GM12878 (cell line): ENCODE results near the gene SMIM7. TPM values are rescaled to one million over a fixed set of nuclear protein-coding genes. Genes with fewer than 3 reads are reported as not detected.

Experiments used
- ATAC-seq: fragments of 200-7000 bp; cut with Tn5 transposase; 3 replicates; pipeline ENCODE4 v1.9.1; 2020; ENCODE audit warnings: mild to moderate bottlenecking, moderate library complexity
- BruUV-seq: library from RNA; stranded (reverse); fragments of 400-500 nt; replicated peaks from 2 replicates; lab custom pipeline; 2021; lab: Mats Ljungman, UMichigan
- CTCF ChIA-PET: fragments of 300-600 bp; sonication (Branson Sonifier 250); formaldehyde crosslinking; extraction: SDS; loops from one replicate; lab custom pipeline; 2021; ENCODE audit warnings: inconsistent platforms; lab: Yijun Ruan, JAX
- POLR2A ChIA-PET: fragments of 350-600 bp; formaldehyde crosslinking; extraction: SDS; loops from one replicate; lab custom pipeline; 2021; ENCODE audit warnings: inconsistent platforms; lab: Charles Lee
- RAD21 ChIA-PET: fragments of 300-600 bp; sonication (Branson Sonifier 250); formaldehyde crosslinking; loops from one replicate; lab custom pipeline; 2023; ENCODE audit warnings: antibody characterized with exemption; ENCODE audit not compliant: unreplicated experiment; lab: Charles Lee
- SMC1A ChIA-PET: fragments of 300-600 bp; sonication (Branson Sonifier 250); formaldehyde crosslinking; loops from one replicate; lab custom pipeline; 2023; ENCODE audit not compliant: unreplicated experiment, uncharacterized antibody; lab: Charles Lee
- DNase-seq: peaks from one replicate; pipeline ENCODE4 v3.0.0-alpha.2; 2011; ENCODE audit warnings: low read depth, low spot score
- FAIRE-seq: peaks from 3 replicates; lab custom pipeline; 2011; peaks lifted over from hg19 to GRCh38; lab: Jason Lieb, UNC
- H2AFZ ChIP-seq: 2 replicates; pipeline ENCODE4 v1.6.0; 2011; ENCODE audit warnings: low read depth, low read length, control low read depth; ENCODE audit not compliant: control insufficient read depth
- H3K27ac ChIP-seq: 2 replicates; pipeline ENCODE4 v1.5.1; 2011; ENCODE audit warnings: control low read depth; ENCODE audit not compliant: control insufficient read depth, insufficient read depth
- H3K27me3 ChIP-seq, 2 experiments: replicated peaks in 1 of 2; 2 replicates each; pipeline versions ENCODE4 v1.6.0 to v1.6.1; 2011; ENCODE audit warnings: low read length in 1 of 2; ENCODE audit not compliant: control insufficient read depth in 2 of 2, insufficient read depth in 2 of 2
- H3K36me3 ChIP-seq, 2 experiments: 2 replicates each; pipeline ENCODE4 v1.5.1; 2011; ENCODE audit warnings: low read length in 1 of 2; ENCODE audit not compliant: control insufficient read depth in 2 of 2, insufficient read depth in 2 of 2
- H3K4me1 ChIP-seq: 2 replicates; pipeline ENCODE4 v1.6.1; 2011; ENCODE audit warnings: mild to moderate bottlenecking, low read length, moderate library complexity, mixed read lengths; ENCODE audit not compliant: control insufficient read depth, insufficient read depth
- H3K4me2 ChIP-seq: 2 replicates; pipeline ENCODE4 v1.6.0; 2011; ENCODE audit warnings: control low read depth; ENCODE audit not compliant: control insufficient read depth, insufficient read depth
- H3K4me3 ChIP-seq: fragments of 200-600 bp; sonication (generic); 2 replicates; pipeline ENCODE4 v1.5.1; 2016
- H3K79me2 ChIP-seq: 2 replicates; pipeline ENCODE4 v1.6.0; 2011; ENCODE audit warnings: low read length; ENCODE audit not compliant: control insufficient read depth, insufficient read depth
- H3K9ac ChIP-seq: 2 replicates; pipeline ENCODE4 v1.8.0; 2011; ENCODE audit warnings: low read length, control low read depth, mixed read lengths; ENCODE audit not compliant: control insufficient read depth, insufficient read depth
- H3K9me3 ChIP-seq: replicated peaks from 3 replicates; pipeline ENCODE4 v1.5.1; 2011; ENCODE audit warnings: mild to moderate bottlenecking, low read length; ENCODE audit not compliant: control insufficient read depth, insufficient read depth
- H4K20me1 ChIP-seq: 2 replicates; pipeline ENCODE4 v1.6.0; 2011; ENCODE audit not compliant: control insufficient read depth, insufficient read depth
- CUX1 ChIP-seq: IDR thresholded peaks from 2 replicates; pipeline ENCODE4 v1.6.1; 2012; ENCODE audit warnings: improper control_type of control experiment, low read depth, low read length; ENCODE audit not compliant: insufficient replicate concordance
- KLF5 ChIP-seq: fragments of 450-650 bp; IDR thresholded peaks from 2 replicates; pipeline ENCODE4 v1.6.1; 2014; ENCODE audit warnings: mild to moderate bottlenecking; ENCODE audit not compliant: partially characterized antibody
- MTA3 ChIP-seq: IDR thresholded peaks from 2 replicates; pipeline ENCODE4 v1.6.1; 2012; ENCODE audit warnings: low read length, inconsistent platforms, borderline replicate concordance
- NFYA ChIP-seq: IDR thresholded peaks from 2 replicates; pipeline ENCODE4 v1.6.1; 2011; ENCODE audit warnings: low read depth, mild to moderate bottlenecking, low read length, improper control_type of control experiment, borderline replicate concordance
- SUZ12 ChIP-seq: fragments of 200-600 bp; sonication (generic); IDR thresholded peaks from one replicate; pipeline ENCODE4 v1.6.1; 2018; ENCODE audit warnings: antibody characterized with exemption, mild to moderate bottlenecking; ENCODE audit not compliant: unreplicated experiment
- WGBS: methylation state at CpG from one replicate; pipeline ENCODE4 v1.1.6; 2016; ENCODE audit warnings: low lambda C conversion rate; ENCODE audit not compliant: insufficient replicate concordance, insufficient coverage; ENCODE audit errors: missing lambda C conversion rate; 5-methylcytosine and 5-hydroxymethylcytosine counted together
- in situ Hi-C: fragments of 300-500 bp; cut with MboI; formaldehyde crosslinking; loops from 9 replicates; pipeline ENCODE4 v1.14.3; 2018; ENCODE audit warnings: mixed read lengths
- intact Hi-C: fragments of 100-400 bp; cut with micrococcal nuclease; formaldehyde crosslinking; loops from one replicate; pipeline ENCODE4 v1.14.2; 2022; ENCODE audit not compliant: unreplicated experiment
- polyA plus RNA-seq, 11 experiments: library from polyadenylated mRNA; depleted of rRNA in 4 of 11; unstranded in 6 of 11; stranded (reverse) in 5 of 11; fragments of >200 nt; fragmentation: Nextera tagmentation in 4 of 11; fragmentation: Illumina TruSeq in 1 of 11; extraction: Ambion mirVana in 4 of 11; extraction: Trizol in 1 of 11; gene quantifications; 1 replicate in 1 of 11; 2 replicates in 10 of 11; pipeline versions ENCODE4 v1.2.1 to v1.2.3, GENCODE V29; 2011 to 2016; ENCODE audit warnings: inconsistent platforms in 2 of 11, missing spikeins in 2 of 11, low read depth in 1 of 11
- total RNA-seq, 4 experiments: library from RNA; depleted of rRNA in 3 of 4; stranded (reverse); fragments of >200 nt in 3 of 4; fragmentation: Illumina TruSeq in 1 of 4; extraction: Trizol in 1 of 4; gene quantifications; 2 replicates each; pipeline versions ENCODE4 v1.2.1 to v1.2.3, GENCODE V29; 2013 to 2021
- TF ChIP-seq, protein P1 (sequence below): fragments of 450-650 bp; conservative IDR thresholded peaks from 2 replicates; pipeline ENCODE4 v1.6.1; 2017; ENCODE audit warnings: mild to moderate bottlenecking, moderate library complexity

Gene SMIM7
- total and polyA plus RNA-seq, 10 of the 15 experiments (the other 5 are each of a cell fraction or from before 2014, with no cell fraction given) = 45.7 to 170 (median 70.8) TPM

DNA sequence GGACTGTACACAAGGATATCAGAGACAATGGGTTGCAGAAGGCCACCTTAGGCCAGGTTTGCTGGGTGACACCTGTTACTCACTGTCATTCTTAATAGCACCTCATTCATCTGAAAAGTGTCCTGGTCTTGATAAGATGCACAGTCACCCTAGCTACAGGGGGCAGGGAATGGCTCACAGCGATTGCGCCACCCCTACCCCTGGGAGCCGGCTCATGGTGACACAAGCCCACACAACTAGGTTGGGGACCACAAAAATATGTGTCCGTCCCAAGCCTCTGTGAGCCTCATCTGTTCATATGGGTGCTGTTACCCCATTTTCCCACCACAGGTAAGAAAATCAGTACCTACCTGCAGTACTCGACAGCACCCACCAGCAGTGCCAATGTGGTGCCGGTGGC lies 55.3 kb downstream of the SMIM7 start:
- peaks cover 32% of the 10 kb centered on the region for H3K4me1 ChIP-seq
- in situ Hi-C loops (no loop called here), intact Hi-C loops (no loop called here)
- no peak overlapping the region for H3K27ac ChIP-seq
- TF ChIP-seq MTA3 = no peak
- H3K4me2 ChIP-seq = no peak overlapping the region
- no peak overlapping the region for H3K9ac ChIP-seq
- FAIRE-seq (no peak), DNase-seq (no peak), ATAC-seq (no peak)
- no TSS peak for BruUV-seq
- CTCF ChIA-PET = interaction anchor here (1.2 to 1.9 kb wide), 4 partner anchors 9 to 33 kb away, joined by 3 to 7 read pairs (median 4); no protein-coding TSS in a partner anchor
- 75% methylated on average over 6 of the region's 6 CpGs for whole genome bisulfite sequencing
- H2AFZ ChIP-seq = no peak overlapping the region
- H3K36me3 ChIP-seq = peaks cover 0 to 21% of the 10 kb centered on the region in 2 experiments; a peak in 3 of 4 replicates
- RAD21 ChIA-PET = interaction anchor here (1.4 to 2.5 kb wide), 2 partner anchors 17 to 20 kb away, joined by 3 to 8 read pairs; no protein-coding TSS in a partner anchor
- no peak overlapping the region for H3K4me3 ChIP-seq
- SMC1A ChIA-PET = interaction anchor here (0.9 to 3.3 kb wide), 2 partner anchors 11 to 17 kb away, joined by 3 to 10 read pairs; no protein-coding TSS in a partner anchor
- peaks cover 19% of the 10 kb centered on the region; the same call in 1 of the 2 replicates for H4K20me1 ChIP-seq
- H3K9me3 ChIP-seq = no peaks in the 10 kb centered on the region
- H3K79me2 ChIP-seq = peaks cover 94% of the 10 kb centered on the region
- POLR2A ChIA-PET = interaction anchor here (2.7 kb wide), 1 partner anchor 20 kb away, joined by 8 read pairs; no protein-coding TSS in a partner anchor
- no peaks in the 10 kb centered on the region for H3K27me3 ChIP-seq

- in situ Hi-C loops = no loop called here
- peaks cover 18% of the 10 kb centered on the region; the same call in 1 of the 2 replicates for H4K20me1 ChIP-seq
- RAD21 ChIA-PET = interaction anchor here (1.0 kb wide), 1 partner anchor 19 kb away, joined by 4 read pairs; no protein-coding TSS in a partner anchor
These were observed 56.9 kb downstream of the SMIM7 start for GRCh38 chr19:16603090-16603489.

More at GRCh38 chr19:16603090-16603489, 56.9 kb downstream of the SMIM7 start:
- Histone ChIP-seq H3K4me3 (no peak overlapping the region), H3K4me2 (no peak overlapping the region), H3K4me1 (peaks cover 20% of the 10 kb centered on the region), H3K9me3 (no peaks in the 10 kb centered on the region), H3K9ac (no peak overlapping the region), H3K27ac (no peak overlapping the region), H2AFZ (no peak overlapping the region), H3K79me2 (peaks cover 92% of the 10 kb centered on the region), H3K27me3 (no peaks in the 10 kb centered on the region), H3K36me3 (peaks cover 0 to 21% of the 10 kb centered on the region in 2 experiments; a peak in 3 of 4 replicates)
- ATAC-seq (no peak), DNase-seq (no peak), FAIRE-seq (no peak)
- intact Hi-C loops = no loop called here
- ChIA-PET CTCF (no interaction called here), POLR2A (interaction anchor here (1.2 to 2.7 kb wide), 3 partner anchors 17 to 23 kb away, joined by 4 to 8 read pairs (median 4); no protein-coding TSS in a partner anchor), SMC1A (interaction anchor here (1.6 to 3.3 kb wide), 2 partner anchors 11 to 15 kb away, joined by 4 to 10 read pairs; no protein-coding TSS in a partner anchor)
- 98% methylated on average over 3 of the region's 3 CpGs for WGBS
- no TSS peak for BruUV-seq
- TF ChIP-seq, protein P1, sequence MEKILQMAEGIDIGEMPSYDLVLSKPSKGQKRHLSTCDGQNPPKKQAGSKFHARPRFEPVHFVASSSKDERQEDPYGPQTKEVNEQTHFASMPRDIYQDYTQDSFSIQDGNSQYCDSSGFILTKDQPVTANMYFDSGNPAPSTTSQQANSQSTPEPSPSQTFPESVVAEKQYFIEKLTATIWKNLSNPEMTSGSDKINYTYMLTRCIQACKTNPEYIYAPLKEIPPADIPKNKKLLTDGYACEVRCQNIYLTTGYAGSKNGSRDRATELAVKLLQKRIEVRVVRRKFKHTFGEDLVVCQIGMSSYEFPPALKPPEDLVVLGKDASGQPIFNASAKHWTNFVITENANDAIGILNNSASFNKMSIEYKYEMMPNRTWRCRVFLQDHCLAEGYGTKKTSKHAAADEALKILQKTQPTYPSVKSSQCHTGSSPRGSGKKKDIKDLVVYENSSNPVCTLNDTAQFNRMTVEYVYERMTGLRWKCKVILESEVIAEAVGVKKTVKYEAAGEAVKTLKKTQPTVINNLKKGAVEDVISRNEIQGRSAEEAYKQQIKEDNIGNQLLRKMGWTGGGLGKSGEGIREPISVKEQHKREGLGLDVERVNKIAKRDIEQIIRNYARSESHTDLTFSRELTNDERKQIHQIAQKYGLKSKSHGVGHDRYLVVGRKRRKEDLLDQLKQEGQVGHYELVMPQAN = no peak
- TF ChIP-seq CUX1 (no peak), SUZ12 (no peak), KLF5 (no peak), NFYA (no peak)
